Pancreas (tissue), 10 donors: ENCODE measurements around the gene ARHGAP22. TPM values are rescaled to one million over a fixed set of nuclear protein-coding genes. Genes with fewer than 3 reads are reported as not detected.

ENCODE experiments used
- ATAC-seq, 4 donors: fragments of 200-7000 bp; cut with Tn5 transposase; one replicate each; pipeline versions ENCODE4 v1.8.0 to v1.9.1; 2020; ENCODE audit warnings: mild to moderate bottlenecking in 4 of 4, moderate library complexity in 4 of 4
- DNase-seq, 6 donors: peaks; one replicate each; pipeline ENCODE4 v3.0.0-alpha.2; 2020
- FAIRE-seq: peaks from 2 replicates; lab custom pipeline; 2012; peaks lifted over from hg19 to GRCh38; lab: Jason Lieb, UNC
- H3K27ac ChIP-seq, 4 donors: fragments of 200-600 bp; sonication (generic); 1 replicate in 3 of 4; 2 replicates in 1 of 4; pipeline versions ENCODE4 v1.5.0 to v1.8.0; 2020
- H3K27me3 ChIP-seq, 4 donors: fragments of 200-600 bp; one replicate each; pipeline ENCODE4 v1.8.0; 2021
- H3K36me3 ChIP-seq, 3 donors: fragments of 200-600 bp; sonication (generic) in 1 of 3; one replicate each; pipeline versions ENCODE4 v1.5.0 to v1.8.0; 2020 to 2021
- H3K4me1 ChIP-seq, 3 donors: fragments of 200-600 bp; one replicate each; pipeline ENCODE4 v1.8.0; 2021
- H3K4me3 ChIP-seq, 4 donors: fragments of 200-600 bp; sonication (generic) in 2 of 4; one replicate each; pipeline versions ENCODE4 v1.5.0 to v1.8.0; 2020 to 2021
- H3K9me3 ChIP-seq, 4 donors: fragments of 200-600 bp; one replicate each; pipeline ENCODE4 v1.8.0; 2021
- CTCF ChIP-seq, 4 donors: fragments of 200-600 bp; sonication (generic) in 3 of 4; IDR thresholded peaks; one replicate each; pipeline versions ENCODE4 v1.5.0 to v1.8.0; 2021; ENCODE audit warnings: antibody characterized with exemption in 4 of 4
- WGBS, 2 donors: extraction: QIAGEN DNeasy Blood & Tissue Kit; methylation state at CpG; one replicate each; pipeline ENCODE4 v1.1.7; 2013; 5-methylcytosine and 5-hydroxymethylcytosine counted together
- intact Hi-C, 3 donors: fragments of 100-400 bp; cut with DNase I; formaldehyde crosslinking; loops; one replicate each; pipeline versions ENCODE4 v1.11.1 to v1.14.2; 2022
- polyA plus RNA-seq, 2 donors: library from polyadenylated mRNA; stranded (reverse); fragments of 200-250 nt; gene quantifications; one replicate each; pipeline ENCODE4 v1.2.3, GENCODE V29; 2013
- total RNA-seq, 6 donors: library from RNA; stranded (reverse); fragmentation: NEBNext Ultra II Directional in 4 of 6; extraction: Animal tissue kit (Norgen Biotek cat#: 25700) in 4 of 6; gene quantifications; one replicate each; pipeline versions ENCODE4 v1.2.1 to v1.2.4, GENCODE V29; 2021 to 2023
- donor health status: healthy with polysubstance abuse.
- donor health status: DM: no; HTN: no; CAD: no; lungs with moderate emphysema.
- donor health status: DM: no; HTN: no; CAD: no.
- donor health status: control.
- donor health status: control.
- donor health status: Bipolar disorder and iron deficiency.
- donor health status: DM: yes; HTN: yes; CAD: no.
- donor health status: DM: no; HTN: no; CAD: no.
- donor health status: DM: no; HTN: no; CAD: no.
- donor health status: DM: yes; HTN: yes; CAD: no.

The ARHGAP22 gene
- total and polyA plus RNA-seq, 8 donors: 1.1 to 6.0 (median 1.9) TPM

GRCh38 chr10:48568131-48568530, 36.7 kb downstream of the ARHGAP22 start:
- Histone ChIP-seq H3K4me1 (no peaks in the 10 kb centered on the region), H3K27ac (no peak overlapping the region), H3K27me3 (no peaks in the 10 kb centered on the region), H3K36me3 (no peaks in the 10 kb centered on the region), H3K4me3 (no peak overlapping the region), H3K9me3 (no peaks in the 10 kb centered on the region)
- no peak for TF ChIP-seq CTCF (IDR thresholded peaks at IDR 0.05)
- DNase-seq (peak in 1 of 6 donors; percentile 8), FAIRE-seq (no peak), ATAC-seq (no peak)
- intact Hi-C loops: no loop called here
- WGBS, 2 donors: 68 to 73% methylated on average over 4 of the region's 4 CpGs

GRCh38 chr10:48567346-48567745, 37.5 kb downstream of the ARHGAP22 start:
- 70 to 77% methylated on average over 3 of the region's 3 CpGs for WGBS, 2 donors
- intact Hi-C loops: no loop called here
- DNase-seq: peak in 1 of 6 donors; percentile 2
- Histone ChIP-seq H3K27me3 (no peaks in the 10 kb centered on the region), H3K9me3 (no peaks in the 10 kb centered on the region), H3K27ac (no peak overlapping the region), H3K4me1 (no peaks in the 10 kb centered on the region), H3K36me3 (no peaks in the 10 kb centered on the region), H3K4me3 (no peak overlapping the region)
- no peak for TF ChIP-seq CTCF (IDR thresholded peaks at IDR 0.05)
- ATAC-seq: no peak
- FAIRE-seq: no peak

- Histone ChIP-seq H3K4me3 (no peak overlapping the region), H3K4me1 (no peaks in the 10 kb centered on the region), H3K27ac (no peak overlapping the region), H3K27me3 (no peaks in the 10 kb centered on the region), H3K36me3 (no peaks in the 10 kb centered on the region), H3K9me3 (no peaks in the 10 kb centered on the region)
- DNase-seq (no peak), ATAC-seq (no peak), FAIRE-seq (no peak)
- 56 to 65% methylated on average over 9 of the region's 9 CpGs for WGBS, 2 donors
- no peak for TF ChIP-seq CTCF (IDR thresholded peaks at IDR 0.05)
- intact Hi-C loops: no loop called here
Measured at GRCh38 chr10:48564466-48565160, 40.3 kb downstream of the ARHGAP22 start.

GRCh38 chr10:48557511-48558123, 47.3 kb downstream of the ARHGAP22 start:
- no peaks in the 10 kb centered on the region for H3K4me1 ChIP-seq
- peak in 1 of 6 donors; percentile 4 for DNase-seq
- no peak overlapping the region for H3K27ac ChIP-seq
- ATAC-seq: no peak
- H3K9me3 ChIP-seq: no peaks in the 10 kb centered on the region
- FAIRE-seq: no peak
- WGBS, 2 donors: 60 to 65% methylated on average over 5 of the region's 5 CpGs
- no peak overlapping the region for H3K4me3 ChIP-seq
- intact Hi-C loops: loop anchor here in 1 of 3 donors (10.0 kb wide), 1 partner anchor 97 kb away; no protein-coding TSS in a partner anchor
- no peaks in the 10 kb centered on the region for H3K27me3 ChIP-seq
- no peaks in the 10 kb centered on the region for H3K36me3 ChIP-seq
- TF ChIP-seq CTCF (IDR thresholded peaks at IDR 0.05): no peak

- WGBS, 2 donors: 75 to 79% methylated on average over 6 of the region's 6 CpGs
- TF ChIP-seq CTCF (IDR thresholded peaks at IDR 0.05): no peak
- FAIRE-seq: no peak
- Histone ChIP-seq H3K27ac (no peak overlapping the region), H3K36me3 (no peaks in the 10 kb centered on the region), H3K27me3 (no peaks in the 10 kb centered on the region), H3K4me1 (no peaks in the 10 kb centered on the region), H3K9me3 (no peaks in the 10 kb centered on the region), H3K4me3 (no peak overlapping the region)
- no peak for ATAC-seq
- intact Hi-C loops: loop anchor here in 1 of 3 donors (10.0 kb wide), 1 partner anchor 98 kb away; no protein-coding TSS in a partner anchor
- DNase-seq: peak in 1 of 6 donors; percentile 3
Measured at GRCh38 chr10:48556713-48557112, 48.2 kb downstream of the ARHGAP22 start.
